K562 (cell line): ENCODE measurements around the gene SIGLEC14.

Experiments
- CREB5 ChIP-seq: fragments of 250-450 bp; sonication (Bioruptor Pico); IDR thresholded peaks from 2 replicates; pipeline ENCODE4 v1.5.0; 2020; ENCODE audit warnings: mild to moderate bottlenecking
- HOMEZ ChIP-seq: fragments of 250-450 bp; sonication (Bioruptor Pico); IDR thresholded peaks from 2 replicates; pipeline ENCODE4 v1.4.0; 2020; ENCODE audit warnings: mild to moderate bottlenecking, moderate library complexity
- MXD1 ChIP-seq: fragments of 250-450 bp; sonication (Bioruptor Pico); IDR thresholded peaks from 2 replicates; pipeline ENCODE4 v1.8.0; 2021; ENCODE audit warnings: borderline replicate concordance, mild to moderate bottlenecking, moderate library complexity; ENCODE audit not compliant: poor library complexity, severe bottlenecking
- NELFE ChIP-seq: IDR thresholded peaks from 2 replicates; pipeline ENCODE4 v1.6.1; 2011; ENCODE audit warnings: mild to moderate bottlenecking; ENCODE audit not compliant: insufficient read depth, insufficient read length
- NEUROD1 ChIP-seq: fragments of 150-350 bp; IDR thresholded peaks from 2 replicates; pipeline ENCODE4 v1.6.1; 2014; ENCODE audit warnings: borderline replicate concordance, low read length, low read depth; ENCODE audit not compliant: partially characterized antibody
- NR2C2 ChIP-seq, 2 experiments: fragments of 200-800 bp in 1 of 2; sonication (Bioruptor generic) in 1 of 2; sonication (generic) in 1 of 2; formaldehyde crosslinking in 1 of 2; IDR thresholded peaks; 2 replicates each; pipeline versions ENCODE4 v1.6.1 to v1.8.0; 2016 to 2022; ENCODE audit warnings: mild to moderate bottlenecking in 1 of 2, missing compliant biosample characterization in 1 of 2, missing genetic modification characterization in 1 of 2, missing genetic modification reagents in 1 of 2
- POLR2A ChIP-seq: fragments of 450-650 bp; conservative IDR thresholded peaks from 2 replicates; pipeline ENCODE4 v1.6.1; 2016
- ZNF589 ChIP-seq: fragments of 200-800 bp; sonication (Bioruptor generic); IDR thresholded peaks from 2 replicates; pipeline ENCODE4 v1.6.1; 2016; ENCODE audit warnings: low read depth, missing genetic modification characterization, missing compliant biosample characterization
- TF ChIP-seq, protein P1 (sequence below), 3 experiments: IDR thresholded peaks in 2 of 3; conservative IDR thresholded peaks in 1 of 3; 2 replicates each; pipeline ENCODE4 v1.5.1; 2011 to 2012; ENCODE audit warnings: low read length in 3 of 3, mild to moderate bottlenecking in 3 of 3, control low read depth in 2 of 3, improper control_type of control experiment in 1 of 3, inconsistent platforms in 1 of 3, low read depth in 1 of 3, mixed read lengths in 1 of 3, moderate library complexity in 1 of 3; ENCODE audit not compliant: insufficient read depth in 2 of 3
- TF ChIP-seq, protein P2 (sequence below), 2 experiments: fragments of 200-800 bp in 1 of 2; sonication (Bioruptor generic) in 1 of 2; sonication (generic) in 1 of 2; formaldehyde crosslinking in 1 of 2; IDR thresholded peaks in 1 of 2; conservative IDR thresholded peaks in 1 of 2; 2 replicates each; pipeline versions ENCODE4 v1.5.0 to v1.6.1; 2016 to 2020; ENCODE audit warnings: missing compliant biosample characterization in 1 of 2, missing genetic modification characterization in 1 of 2, missing genetic modification reagents in 1 of 2

DNA sequence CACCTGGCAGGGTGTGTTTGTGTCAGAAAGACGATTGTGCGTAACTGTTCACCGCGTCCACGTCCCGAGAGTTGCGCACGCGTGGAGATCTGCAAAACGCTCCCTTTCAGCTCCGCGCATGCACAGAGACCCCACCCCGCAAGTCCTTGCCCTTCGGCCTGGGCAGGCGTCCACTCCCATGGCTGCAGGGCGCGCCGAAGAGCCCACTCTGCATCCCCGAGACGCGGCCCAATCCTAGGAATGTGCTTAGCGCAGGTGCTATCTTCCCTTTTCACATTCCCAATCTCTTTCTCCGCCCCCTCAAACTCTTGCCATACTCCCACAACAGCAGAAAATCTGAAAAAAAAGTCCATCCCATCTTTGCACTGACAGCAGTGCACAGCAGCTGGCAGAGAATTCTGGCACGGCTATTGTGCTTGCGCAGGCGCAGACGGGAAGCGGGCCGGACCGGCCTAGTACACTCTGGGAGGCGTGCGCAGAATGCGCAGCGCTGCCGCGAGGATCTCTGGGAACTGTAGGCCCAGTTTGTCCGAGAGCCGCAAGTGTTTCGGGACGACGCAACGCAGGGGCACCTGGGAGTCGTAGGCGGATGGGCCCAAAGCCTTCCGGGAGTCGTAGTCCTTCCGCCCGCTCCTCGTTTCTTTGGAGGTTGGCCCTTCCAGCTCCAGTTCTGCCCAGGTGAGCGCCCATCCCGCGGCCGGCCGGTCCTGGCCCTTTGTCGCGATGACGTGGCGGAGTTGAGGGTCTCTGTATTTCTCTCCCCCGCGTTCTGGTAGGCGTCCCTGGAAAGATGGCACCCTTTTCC lies 52.5 kb downstream of the SIGLEC14 start:
- TF ChIP-seq POLR2A (no peak), NELFE (no peak), MXD1 (no peak), ZNF589 (CRISPR knock-in tag) (peak; percentile 75; the same call in 1 of the 2 replicates), HOMEZ (CRISPR knock-in tag) (no peak), NEUROD1 (no peak), NR2C2 (CRISPR knock-in tag; IDR thresholded peaks at IDR 0.05) (0 out of 2 replicates have a peak, but pooled peaks have one; percentile 66), NR2C2 (tag; IDR thresholded peaks at IDR 0.05) (peak; percentile 77), CREB5 (no peak)
- TF ChIP-seq, protein P1, sequence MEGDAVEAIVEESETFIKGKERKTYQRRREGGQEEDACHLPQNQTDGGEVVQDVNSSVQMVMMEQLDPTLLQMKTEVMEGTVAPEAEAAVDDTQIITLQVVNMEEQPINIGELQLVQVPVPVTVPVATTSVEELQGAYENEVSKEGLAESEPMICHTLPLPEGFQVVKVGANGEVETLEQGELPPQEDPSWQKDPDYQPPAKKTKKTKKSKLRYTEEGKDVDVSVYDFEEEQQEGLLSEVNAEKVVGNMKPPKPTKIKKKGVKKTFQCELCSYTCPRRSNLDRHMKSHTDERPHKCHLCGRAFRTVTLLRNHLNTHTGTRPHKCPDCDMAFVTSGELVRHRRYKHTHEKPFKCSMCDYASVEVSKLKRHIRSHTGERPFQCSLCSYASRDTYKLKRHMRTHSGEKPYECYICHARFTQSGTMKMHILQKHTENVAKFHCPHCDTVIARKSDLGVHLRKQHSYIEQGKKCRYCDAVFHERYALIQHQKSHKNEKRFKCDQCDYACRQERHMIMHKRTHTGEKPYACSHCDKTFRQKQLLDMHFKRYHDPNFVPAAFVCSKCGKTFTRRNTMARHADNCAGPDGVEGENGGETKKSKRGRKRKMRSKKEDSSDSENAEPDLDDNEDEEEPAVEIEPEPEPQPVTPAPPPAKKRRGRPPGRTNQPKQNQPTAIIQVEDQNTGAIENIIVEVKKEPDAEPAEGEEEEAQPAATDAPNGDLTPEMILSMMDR (IDR thresholded peaks at IDR 0.05 in 2 of 3, conservative IDR thresholded peaks at IDR 0.05 in 1 of 3; ENCODE audit: insufficient read depth in 2 of 3, low read depth in 1 of 3, low read length in 3 of 3), result no peak
- TF ChIP-seq, protein P2, sequence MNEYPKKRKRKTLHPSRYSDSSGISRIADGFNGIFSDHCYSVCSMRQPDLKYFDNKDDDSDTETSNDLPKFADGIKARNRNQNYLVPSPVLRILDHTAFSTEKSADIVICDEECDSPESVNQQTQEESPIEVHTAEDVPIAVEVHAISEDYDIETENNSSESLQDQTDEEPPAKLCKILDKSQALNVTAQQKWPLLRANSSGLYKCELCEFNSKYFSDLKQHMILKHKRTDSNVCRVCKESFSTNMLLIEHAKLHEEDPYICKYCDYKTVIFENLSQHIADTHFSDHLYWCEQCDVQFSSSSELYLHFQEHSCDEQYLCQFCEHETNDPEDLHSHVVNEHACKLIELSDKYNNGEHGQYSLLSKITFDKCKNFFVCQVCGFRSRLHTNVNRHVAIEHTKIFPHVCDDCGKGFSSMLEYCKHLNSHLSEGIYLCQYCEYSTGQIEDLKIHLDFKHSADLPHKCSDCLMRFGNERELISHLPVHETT (CRISPR knock-in tag; conservative IDR thresholded peaks at IDR 0.05 in 1 of 2, IDR thresholded peaks at IDR 0.05 in 1 of 2), result no peak
